Transverse colon (tissue), 4 donors: ENCODE results near the gene AARS1. TPM values are rescaled to one million over a fixed set of nuclear protein-coding genes. Genes with fewer than 3 reads are reported as not detected.
"Not testable (repeated sequence)": the region's sequence is repeated elsewhere in the genome, so short reads cannot be mapped to it uniquely, and the experiment has no call there.

Experiments used
- DNase-seq: peaks from one replicate; pipeline ENCODE4 v3.0.0-alpha.2; 2019
- H3K27ac ChIP-seq, 4 donors: fragments of 200-600 bp; sonication (generic); 2 replicates each; pipeline ENCODE4 v1.5.1; 2016 to 2018; ENCODE audit warnings: inconsistent platforms in 4 of 4
- H3K27me3 ChIP-seq: fragments of 200-600 bp; sonication (generic); 2 replicates; pipeline ENCODE4 v1.5.1; 2017; ENCODE audit warnings: inconsistent platforms
- H3K36me3 ChIP-seq, 4 donors: fragments of 200-600 bp; sonication (generic); 2 replicates each; pipeline ENCODE4 v1.5.1; 2017 to 2019; ENCODE audit warnings: inconsistent platforms in 4 of 4
- H3K4me1 ChIP-seq, 4 donors: fragments of 200-600 bp; sonication (generic); 2 replicates each; pipeline ENCODE4 v1.5.1; 2017 to 2020; ENCODE audit warnings: inconsistent platforms in 4 of 4
- H3K4me3 ChIP-seq, 4 donors: fragments of 200-600 bp; sonication (generic); 1 replicate in 1 of 4; 2 replicates in 3 of 4; pipeline versions ENCODE4 v1.5.1 to v1.6.1; 2017 to 2019; ENCODE audit warnings: inconsistent platforms in 4 of 4
- H3K9me3 ChIP-seq, 2 donors: fragments of 200-600 bp; sonication (generic); 2 replicates each; pipeline ENCODE4 v1.5.1; 2017 to 2019; ENCODE audit warnings: inconsistent platforms in 2 of 2
- EP300 ChIP-seq: sonication (generic); formaldehyde crosslinking; IDR thresholded peaks from one replicate; pipeline ENCODE4 v1.6.1; 2017; ENCODE audit warnings: antibody characterized with exemption, low read depth
- POLR2A ChIP-seq: fragments of 450-650 bp; IDR thresholded peaks from one replicate; pipeline ENCODE4 v1.6.1; 2016; ENCODE audit warnings: antibody characterized with exemption, mild to moderate bottlenecking, moderate library complexity
- POLR2AphosphoS5 ChIP-seq, 3 donors: sonication (generic); formaldehyde crosslinking; IDR thresholded peaks; one replicate each; pipeline ENCODE4 v1.6.1; 2016; ENCODE audit warnings: antibody characterized with exemption in 3 of 3
- WGBS, 2 donors: methylation state at CpG; one replicate each; pipeline ENCODE4 v1.1.5; 2018; ENCODE audit warnings: low coverage in 1 of 2; 5-methylcytosine and 5-hydroxymethylcytosine counted together
- in situ Hi-C, 4 donors: fragments of 200-750 bp; cut with MboI; loops; one replicate each; pipeline versions ENCODE4 v1.15.0 to v1.15.1; 2017; ENCODE audit warnings: low sequenced_read_pairs in 3 of 4, low pct_ligation_motif_present in 1 of 4, low pct_unique_long_range_greater_than_20kb in 1 of 4
- intact Hi-C: fragments of 100-400 bp; cut with DNase I; formaldehyde crosslinking; loops from one replicate; pipeline ENCODE4 v1.15.1; 2023; ENCODE audit warnings: low total_unique reads
- total RNA-seq, 4 donors: library from RNA; depleted of rRNA; stranded (reverse); fragments of >200 nt; gene quantifications; one replicate each; pipeline ENCODE4 v1.1.0, GENCODE V29; 2016
- TF ChIP-seq, protein P1 (sequence below), 5 experiments: fragments of 200-600 bp in 3 of 5; fragments of 450-650 bp in 2 of 5; sonication (generic) in 3 of 5; IDR thresholded peaks; 1 replicate in 2 of 5; 2 replicates in 3 of 5; pipeline ENCODE4 v1.5.1; 2016 to 2017; ENCODE audit warnings: antibody characterized with exemption in 5 of 5, inconsistent platforms in 3 of 5, mild to moderate bottlenecking in 2 of 5, moderate library complexity in 1 of 5

Gene AARS1
- total RNA-seq, 4 donors from 2014 or later: 38.5 to 77.5 (median 54.6) TPM

DNA sequence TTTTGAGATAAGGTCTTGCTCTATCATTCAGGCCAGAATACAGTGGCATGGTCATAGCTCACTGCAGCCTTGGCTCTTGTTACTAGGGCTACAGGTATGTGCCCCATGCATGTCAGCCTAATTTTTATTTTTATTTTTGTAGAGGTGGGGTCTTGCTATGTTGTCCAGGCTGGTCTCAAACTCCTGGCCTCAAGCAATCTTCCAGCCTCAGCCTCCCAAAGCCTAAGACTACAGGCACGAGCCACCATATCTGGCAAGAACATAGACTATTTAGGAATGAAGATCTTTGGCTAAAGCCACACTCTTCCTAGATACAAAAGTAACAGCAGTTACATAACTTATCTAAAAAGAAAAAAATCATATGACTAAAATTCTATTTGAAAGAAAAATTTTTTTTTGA, 41.8 kb upstream of the AARS1 start:
- peaks cover 0 to 44% (median 20%) of the 10 kb centered on the region in 4 donors for H3K36me3 ChIP-seq
- H3K27ac ChIP-seq: no peak overlapping the region
- WGBS, 2 donors: 100% methylated on average over 1 of the region's 1 CpG; no CpG with 5 or more reads in 1 of the 2 donors
- DNase-seq: no peak
- H3K4me3 ChIP-seq: no peak overlapping the region
- TF ChIP-seq POLR2AphosphoS5 (IDR thresholded peaks at IDR 0.05): no peak
- in situ Hi-C loops (no loop called here), intact Hi-C loops (no loop called here)
- H3K9me3 ChIP-seq: no peaks in the 10 kb centered on the region
- H3K27me3 ChIP-seq: no peaks in the 10 kb centered on the region
- H3K4me1 ChIP-seq: no peaks in the 10 kb centered on the region

GRCh38 chr16:70324998-70325747, 35.9 kb upstream of the AARS1 start:
- in situ Hi-C loops: no loop called here
- no peaks in the 10 kb centered on the region for H3K9me3 ChIP-seq
- H3K36me3 ChIP-seq: peaks cover 0 to 55% (median 24%) of the 10 kb centered on the region in 4 donors
- no peak overlapping the region for H3K4me3 ChIP-seq
- no peak for DNase-seq
- no peak overlapping the region for H3K27ac ChIP-seq
- H3K4me1 ChIP-seq: no peaks in the 10 kb centered on the region
- WGBS, 2 donors: 88 to 96% methylated on average over 6 to 7 of the region's 7 CpGs
- H3K27me3 ChIP-seq: no peaks in the 10 kb centered on the region
- intact Hi-C loops: no loop called here
- TF ChIP-seq POLR2AphosphoS5 (IDR thresholded peaks at IDR 0.05) (no peak), EP300 (no peak), POLR2A (no peak)
- TF ChIP-seq, protein P1, sequence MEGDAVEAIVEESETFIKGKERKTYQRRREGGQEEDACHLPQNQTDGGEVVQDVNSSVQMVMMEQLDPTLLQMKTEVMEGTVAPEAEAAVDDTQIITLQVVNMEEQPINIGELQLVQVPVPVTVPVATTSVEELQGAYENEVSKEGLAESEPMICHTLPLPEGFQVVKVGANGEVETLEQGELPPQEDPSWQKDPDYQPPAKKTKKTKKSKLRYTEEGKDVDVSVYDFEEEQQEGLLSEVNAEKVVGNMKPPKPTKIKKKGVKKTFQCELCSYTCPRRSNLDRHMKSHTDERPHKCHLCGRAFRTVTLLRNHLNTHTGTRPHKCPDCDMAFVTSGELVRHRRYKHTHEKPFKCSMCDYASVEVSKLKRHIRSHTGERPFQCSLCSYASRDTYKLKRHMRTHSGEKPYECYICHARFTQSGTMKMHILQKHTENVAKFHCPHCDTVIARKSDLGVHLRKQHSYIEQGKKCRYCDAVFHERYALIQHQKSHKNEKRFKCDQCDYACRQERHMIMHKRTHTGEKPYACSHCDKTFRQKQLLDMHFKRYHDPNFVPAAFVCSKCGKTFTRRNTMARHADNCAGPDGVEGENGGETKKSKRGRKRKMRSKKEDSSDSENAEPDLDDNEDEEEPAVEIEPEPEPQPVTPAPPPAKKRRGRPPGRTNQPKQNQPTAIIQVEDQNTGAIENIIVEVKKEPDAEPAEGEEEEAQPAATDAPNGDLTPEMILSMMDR (IDR thresholded peaks at IDR 0.05): no peak

GRCh38 chr16:70320121-70320520, 30.8 kb upstream of the AARS1 start:
- intact Hi-C loops: no loop called here
- H3K36me3 ChIP-seq: peaks cover 0 to 72% (median 22%) of the 10 kb centered on the region in 4 donors
- 96 to 100% methylated on average over 2 to 5 of the region's 5 CpGs for WGBS, 2 donors
- in situ Hi-C loops: no loop called here
- no peak for DNase-seq
- H3K9me3 ChIP-seq: no peaks in the 10 kb centered on the region
- no peak for TF ChIP-seq POLR2A
- TF ChIP-seq EP300: no peak
- TF ChIP-seq, protein P1 (IDR thresholded peaks at IDR 0.05): no peak
- no peak for TF ChIP-seq POLR2AphosphoS5 (IDR thresholded peaks at IDR 0.05)
- no peaks in the 10 kb centered on the region for H3K27me3 ChIP-seq
- no peak overlapping the region for H3K4me3 ChIP-seq
- H3K27ac ChIP-seq: no peak overlapping the region
- no peaks in the 10 kb centered on the region for H3K4me1 ChIP-seq

GRCh38 chr16:70307726-70308125, 18.4 kb upstream of the AARS1 start:
- intact Hi-C loops, H3K4me3 ChIP-seq, H3K36me3 ChIP-seq, H3K27ac ChIP-seq, H3K27me3 ChIP-seq, H3K4me1 ChIP-seq, in situ Hi-C loops, DNase-seq, H3K9me3 ChIP-seq: not testable (repeated sequence)
- WGBS, 2 donors: 93 to 100% methylated on average over 2 of the region's 2 CpGs

GRCh38 chr16:70306880-70307279, 17.6 kb upstream of the AARS1 start:
- H3K4me3 ChIP-seq: no peak overlapping the region
- TF ChIP-seq POLR2AphosphoS5 (IDR thresholded peaks at IDR 0.05) (no peak), POLR2A (no peak), EP300 (no peak)
- TF ChIP-seq, protein P1 (IDR thresholded peaks at IDR 0.05): no peak
- intact Hi-C loops: no loop called here
- 89 to 95% methylated on average over 2 of the region's 2 CpGs for WGBS, 2 donors
- H3K27me3 ChIP-seq: no peaks in the 10 kb centered on the region
- H3K27ac ChIP-seq: no peak overlapping the region
- DNase-seq: no peak
- H3K4me1 ChIP-seq: peaks cover 0 to 11% (median 0%) of the 10 kb centered on the region in 4 donors
- no peaks in the 10 kb centered on the region for H3K9me3 ChIP-seq
- no peaks in the 10 kb centered on the region for H3K36me3 ChIP-seq
- in situ Hi-C loops: no loop called here
